GM21528 (cell line): ENCODE data around the gene OTOGL.
"Not testable (repeated sequence)": the region's sequence is repeated elsewhere in the genome, so short reads cannot be mapped to it uniquely, and the experiment has no call there.

ENCODE experiments used
- ATAC-seq: cut with Tn5 transposase; IDR thresholded peaks from one replicate; pipeline ENCODE4 v1.9.1; 2021; ENCODE audit warnings: mild to moderate bottlenecking, moderate library complexity; ENCODE audit not compliant: unreplicated experiment, low FRiP score

OTOGL gene

GRCh38 chr12:80099259-80099658 lies at the start of gene OTOGL:
OTOGL (plus strand) TSS chr12:80099537; CDS start chr12:80209432, 109,895 bp downstream.
- no peak for ATAC-seq

GRCh38 chr12:80050236-80050635 lies 49.1 kb upstream of the OTOGL start:
- no peak for ATAC-seq

- no peak for ATAC-seq
Measured at GRCh38 chr12:80053051-80053790, 46.1 kb upstream of the OTOGL start.

- ATAC-seq = no peak
Measured at GRCh38 chr12:80056232-80056631, 43.1 kb upstream of the OTOGL start.

GRCh38 chr12:80056845-80057244 lies 42.5 kb upstream of the OTOGL start:
- no peak for ATAC-seq

- ATAC-seq = no peak
Measured at GRCh38 chr12:80058586-80058985, 40.8 kb upstream of the OTOGL start.

- no peak for ATAC-seq
Measured at GRCh38 chr12:80059102-80059501, 40.2 kb upstream of the OTOGL start.

- ATAC-seq = no peak
Measured at GRCh38 chr12:80059875-80060274, 39.5 kb upstream of the OTOGL start.

GRCh38 chr12:80064269-80064668 lies 35.1 kb upstream of the OTOGL start:
- no peak for ATAC-seq

GRCh38 chr12:80064951-80065350 lies 34.4 kb upstream of the OTOGL start:
- no peak for ATAC-seq

GRCh38 chr12:80068173-80068572 lies 31.2 kb upstream of the OTOGL start:
- ATAC-seq = no peak

- ATAC-seq = not testable (repeated sequence)
Measured at GRCh38 chr12:80083892-80084614, 15.3 kb upstream of the OTOGL start.

- ATAC-seq = no peak
Measured at GRCh38 chr12:80086025-80086424, 13.3 kb upstream of the OTOGL start.

- no peak for ATAC-seq
Measured at GRCh38 chr12:80087486-80088213, 11.7 kb upstream of the OTOGL start.

- ATAC-seq = no peak
Measured at GRCh38 chr12:80100591-80100990, 1.3 kb downstream of the OTOGL start.

- ATAC-seq = no peak
Measured at GRCh38 chr12:80101126-80101525, 1.8 kb downstream of the OTOGL start.

GRCh38 chr12:80107221-80107620 lies 7.9 kb downstream of the OTOGL start:
- no peak for ATAC-seq

GRCh38 chr12:80116735-80117134 lies 17.4 kb downstream of the OTOGL start:
- ATAC-seq = no peak

- ATAC-seq = no peak
Measured at GRCh38 chr12:80118565-80119324, 19.4 kb downstream of the OTOGL start.

GRCh38 chr12:80120994-80121393 lies 21.7 kb downstream of the OTOGL start:
- no peak for ATAC-seq

- ATAC-seq = no peak
Measured at GRCh38 chr12:80121661-80122060, 22.3 kb downstream of the OTOGL start.
